Measurements from ENCODE around the gene SFT2D3.

SFT2D3 gene

DNA sequence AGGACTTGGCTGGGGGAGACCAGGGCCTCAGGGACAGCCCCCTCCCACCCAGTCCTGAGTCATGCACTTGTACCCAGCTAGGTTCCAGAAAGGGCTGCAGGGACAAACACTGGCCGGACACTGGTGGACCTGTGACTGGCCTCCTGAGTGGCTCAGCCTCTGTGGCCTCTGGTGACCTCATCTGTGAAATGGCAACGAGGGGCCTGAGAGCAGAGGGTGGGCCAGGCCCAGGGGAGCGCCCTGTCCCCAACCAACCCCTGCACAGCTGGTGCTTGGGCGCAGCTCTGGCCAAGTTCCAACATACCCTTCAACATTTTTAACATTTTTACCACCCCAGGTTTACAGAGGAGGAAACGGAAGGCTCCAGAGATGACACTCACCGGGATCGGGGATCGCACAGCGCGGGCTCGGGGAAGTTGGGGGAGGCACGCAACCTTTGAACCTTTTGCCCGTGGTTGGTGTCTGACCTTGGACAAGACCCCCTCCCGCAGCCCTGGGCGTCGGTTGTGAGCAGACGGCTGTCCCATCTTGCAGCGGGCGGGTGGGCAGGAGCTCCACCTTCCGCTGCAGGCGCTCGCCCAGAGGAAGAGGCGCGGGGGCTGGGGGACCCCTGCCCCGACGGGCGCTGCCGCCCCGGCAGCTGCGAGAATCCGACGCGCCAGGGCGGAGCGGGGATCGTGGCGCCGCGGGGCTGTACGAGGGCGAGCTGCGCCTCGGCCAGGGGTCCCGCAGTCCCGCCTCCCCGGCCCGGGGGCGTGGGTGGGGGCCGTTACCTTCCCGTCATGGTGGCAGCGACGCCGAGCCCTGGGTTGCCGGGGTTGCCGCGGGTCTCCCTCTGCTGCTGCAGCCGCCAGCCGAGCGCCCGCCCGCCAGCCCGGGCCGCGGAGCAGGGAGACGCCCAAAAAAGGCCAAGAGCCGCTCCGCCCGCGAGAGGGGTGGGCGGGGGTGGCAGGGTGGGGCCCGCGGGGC is 26.8 kb upstream of the SFT2D3 start:
- Histone ChIP-seq H3K27me3 (replicated peaks; ENCODE audit: control insufficient read depth, insufficient read depth, low read length, poor library complexity, severe bottlenecking) (peaks cover 19% of the 10 kb centered on the region), H3K36me3 (ENCODE audit: control insufficient read depth, insufficient read depth, low read length) (no peaks in the 10 kb centered on the region), H3K9me3 (ENCODE audit: control insufficient read depth, low read length) (no peaks in the 10 kb centered on the region), H3K4me3 (ENCODE audit: insufficient read depth, low read depth, low read length, poor library complexity, severe bottlenecking) (peak overlapping the region; percentile 39), H3K4me1 (ENCODE audit: control insufficient read depth, insufficient read depth, low read length, poor library complexity, severe bottlenecking) (peaks cover 6% of the 10 kb centered on the region), H3K27ac (ENCODE audit: insufficient read depth, low read length, poor library complexity, severe bottlenecking) (no peak overlapping the region)
- DNase-seq, result no peak

DNA sequence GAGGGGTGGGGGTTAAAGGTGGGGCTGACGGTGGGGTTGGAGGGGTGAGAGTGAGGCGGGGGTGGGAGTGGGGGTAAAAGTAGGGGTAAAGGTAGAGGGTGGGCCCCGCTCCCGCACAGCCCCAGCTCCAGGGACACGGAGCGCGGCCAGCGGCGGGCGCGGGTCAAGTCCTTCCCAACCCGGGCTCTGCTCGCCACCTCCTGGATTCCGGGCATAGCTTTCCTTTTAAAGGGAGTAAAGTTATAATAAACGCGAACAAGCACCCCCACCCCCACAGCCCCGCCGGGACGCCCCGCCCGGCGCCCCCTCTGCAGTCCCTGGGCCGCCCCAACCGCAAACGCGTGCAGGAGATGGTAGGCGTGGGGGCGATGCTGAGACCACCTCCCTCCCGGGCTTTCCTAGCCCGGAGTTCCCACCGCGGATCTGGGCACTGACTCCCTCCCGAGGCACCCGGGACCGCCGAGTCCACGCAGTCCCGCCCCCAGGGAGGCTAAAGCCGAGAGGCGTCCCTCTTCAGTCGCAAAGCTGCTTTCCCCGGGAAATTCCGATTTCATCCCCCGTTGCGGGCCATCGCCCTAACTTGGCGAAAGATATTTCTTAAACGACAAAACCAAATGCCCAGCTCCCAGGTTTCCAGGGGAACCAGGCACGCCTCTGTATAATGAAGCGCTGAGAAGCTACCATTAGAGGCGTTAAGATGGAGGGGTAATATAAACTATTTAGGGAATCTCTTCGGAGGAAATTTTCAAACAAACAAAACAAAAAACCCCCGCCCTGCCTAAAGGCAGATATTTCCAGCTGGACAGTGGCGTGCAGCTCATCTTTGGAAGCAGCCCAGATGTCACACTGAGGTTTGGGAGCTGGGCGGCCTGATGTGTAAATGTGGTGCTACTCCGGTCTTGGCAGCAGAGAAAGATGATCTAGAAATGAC is 25.7 kb upstream of the SFT2D3 start, which contains the start of gene LIMS2:
Gene LIMS2, minus strand, starts transcription at position 200 of the 931 bp plus-strand sequence. CDS start 506 bp downstream, outside the sequence.
- Histone ChIP-seq H3K27ac (ENCODE audit: insufficient read depth, low read length, poor library complexity, severe bottlenecking) (no peak within 1 kb of the TSS), H3K36me3 (ENCODE audit: control insufficient read depth, insufficient read depth, low read length) (no peaks in the 10 kb centered on the region), H3K4me1 (ENCODE audit: control insufficient read depth, insufficient read depth, low read length, poor library complexity, severe bottlenecking) (peaks cover 6% of the 10 kb centered on the region), H3K27me3 (replicated peaks; ENCODE audit: control insufficient read depth, insufficient read depth, low read length, poor library complexity, severe bottlenecking) (peaks cover 19% of the 10 kb centered on the region), H3K4me3 (ENCODE audit: insufficient read depth, low read depth, low read length, poor library complexity, severe bottlenecking) (peak within 1 kb of the TSS; percentile 39), H3K9me3 (ENCODE audit: control insufficient read depth, low read length) (no peaks in the 10 kb centered on the region)
- DNase-seq, result no peak

DNA sequence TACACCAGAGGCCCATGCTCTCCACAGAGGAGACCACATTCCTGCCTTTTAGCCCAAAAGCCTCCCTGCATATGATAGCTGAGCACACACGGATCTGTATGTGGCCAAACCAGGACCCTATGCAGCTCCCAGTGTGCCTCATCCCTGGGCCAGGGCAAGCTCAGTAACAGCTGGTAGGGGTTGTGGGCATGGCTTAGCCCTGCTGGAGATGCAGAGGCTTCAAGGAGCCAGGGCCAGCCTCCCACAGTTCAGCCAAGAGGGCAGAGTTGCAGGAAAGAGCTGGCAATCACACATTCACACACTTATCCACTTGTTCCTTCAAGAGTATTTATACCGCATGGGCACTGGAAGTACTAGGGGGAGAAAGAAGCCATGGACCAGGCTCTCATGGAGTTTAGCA is 24.4 kb upstream of the SFT2D3 start:
- Histone ChIP-seq H3K27ac (ENCODE audit: insufficient read depth, low read length, poor library complexity, severe bottlenecking) (no peak overlapping the region), H3K27me3 (replicated peaks; ENCODE audit: control insufficient read depth, insufficient read depth, low read length, poor library complexity, severe bottlenecking) (peaks cover 19% of the 10 kb centered on the region), H3K4me1 (ENCODE audit: control insufficient read depth, insufficient read depth, low read length, poor library complexity, severe bottlenecking) (peaks cover 6% of the 10 kb centered on the region), H3K36me3 (ENCODE audit: control insufficient read depth, insufficient read depth, low read length) (no peaks in the 10 kb centered on the region), H3K9me3 (ENCODE audit: control insufficient read depth, low read length) (no peaks in the 10 kb centered on the region), H3K4me3 (ENCODE audit: insufficient read depth, low read depth, low read length, poor library complexity, severe bottlenecking) (no peak overlapping the region)
- no peak for DNase-seq

DNA sequence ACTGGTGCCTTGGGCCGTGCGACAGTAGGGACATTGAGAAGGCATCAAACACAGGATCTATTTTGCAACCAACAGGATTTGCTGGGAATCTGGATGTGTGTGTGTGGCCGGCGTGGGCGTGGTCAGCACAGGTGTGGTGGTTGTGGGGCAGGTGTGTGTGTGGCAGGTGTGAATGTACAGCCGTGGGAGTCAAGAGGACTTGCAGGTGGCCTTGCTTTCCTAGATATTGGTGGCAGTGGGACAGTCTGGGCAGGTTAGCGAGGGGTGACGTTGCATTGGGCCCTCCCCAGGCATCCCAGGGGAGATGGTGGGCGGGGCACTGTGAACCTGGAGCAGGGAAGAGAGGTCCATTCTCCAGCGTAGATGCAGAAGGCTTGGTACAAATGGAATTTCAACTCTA is 22.8 kb upstream of the SFT2D3 start:
- H3K9me3 ChIP-seq (ENCODE audit: control insufficient read depth, low read length), result no peaks in the 10 kb centered on the region
- no peak overlapping the region for H3K4me3 ChIP-seq (ENCODE audit: insufficient read depth, low read depth, low read length, poor library complexity, severe bottlenecking)
- H3K27ac ChIP-seq (ENCODE audit: insufficient read depth, low read length, poor library complexity, severe bottlenecking), result no peak overlapping the region
- peaks cover 19% of the 10 kb centered on the region for H3K27me3 ChIP-seq (replicated peaks; ENCODE audit: control insufficient read depth, insufficient read depth, low read length, poor library complexity, severe bottlenecking)
- H3K36me3 ChIP-seq (ENCODE audit: control insufficient read depth, insufficient read depth, low read length), result no peaks in the 10 kb centered on the region
- H3K4me1 ChIP-seq (ENCODE audit: control insufficient read depth, insufficient read depth, low read length, poor library complexity, severe bottlenecking), result peaks cover 6% of the 10 kb centered on the region
- DNase-seq, result no peak

DNA sequence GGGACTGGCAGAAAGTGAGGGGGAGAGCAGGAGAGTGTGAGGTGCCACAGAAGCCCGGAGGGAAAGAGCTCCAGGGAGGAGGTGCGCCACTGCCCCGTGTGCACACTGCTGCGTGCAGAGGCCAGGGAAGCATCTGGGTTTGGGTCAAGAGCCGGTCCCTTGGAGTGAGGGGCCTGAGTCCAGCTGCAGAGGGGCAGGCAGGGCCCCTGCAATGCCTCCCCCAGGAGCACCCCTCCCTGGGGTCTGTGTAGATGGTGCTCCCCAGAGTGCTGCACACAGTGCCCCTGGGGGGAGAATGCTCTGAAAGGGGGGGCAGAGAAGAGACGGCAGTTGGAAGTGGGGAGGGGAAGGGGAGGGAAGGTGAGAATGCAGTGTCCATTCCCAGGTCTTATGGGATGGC is 22.3 kb upstream of the SFT2D3 start:
- H3K9me3 ChIP-seq (ENCODE audit: control insufficient read depth, low read length), result no peaks in the 10 kb centered on the region
- no peak overlapping the region for H3K27ac ChIP-seq (ENCODE audit: insufficient read depth, low read length, poor library complexity, severe bottlenecking)
- H3K27me3 ChIP-seq (replicated peaks; ENCODE audit: control insufficient read depth, insufficient read depth, low read length, poor library complexity, severe bottlenecking), result peaks cover 16% of the 10 kb centered on the region
- peaks cover 6% of the 10 kb centered on the region for H3K4me1 ChIP-seq (ENCODE audit: control insufficient read depth, insufficient read depth, low read length, poor library complexity, severe bottlenecking)
- no peak overlapping the region for H3K4me3 ChIP-seq (ENCODE audit: insufficient read depth, low read depth, low read length, poor library complexity, severe bottlenecking)
- H3K36me3 ChIP-seq (ENCODE audit: control insufficient read depth, insufficient read depth, low read length), result no peaks in the 10 kb centered on the region
- no peak for DNase-seq

DNA sequence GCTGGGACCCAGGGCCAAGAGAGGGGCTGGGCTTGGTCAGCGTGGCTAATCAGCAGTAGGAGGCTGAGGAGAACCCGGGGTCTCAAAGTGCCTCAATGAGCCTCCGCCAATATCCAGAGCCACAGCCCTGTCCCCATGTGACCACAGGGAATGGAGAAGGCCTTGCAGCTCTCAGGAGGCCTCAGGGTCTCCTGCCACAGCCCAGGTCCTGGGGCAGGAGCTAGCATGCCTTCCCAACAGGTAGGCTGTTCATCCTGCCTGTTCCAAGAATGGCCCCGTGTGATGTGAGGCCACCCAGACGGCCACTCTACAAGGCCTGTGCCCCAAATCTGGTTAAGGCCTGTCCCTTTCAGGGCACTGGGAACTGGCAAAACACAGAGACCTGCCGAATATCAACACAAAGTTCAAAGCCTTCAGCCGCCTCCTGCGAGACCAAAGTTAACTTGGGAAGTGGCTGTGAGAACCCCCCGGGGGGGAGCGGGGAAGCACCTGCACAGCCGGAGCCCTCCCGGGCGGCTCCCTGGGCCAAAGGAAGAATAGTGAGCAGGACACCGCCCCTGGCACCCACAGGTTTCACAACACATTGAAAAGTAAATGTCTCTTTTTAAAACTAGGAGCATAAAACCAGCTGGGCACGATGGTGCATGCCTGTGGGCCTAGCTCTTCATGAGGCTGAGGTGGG is 21.5 kb upstream of the SFT2D3 start:
- Histone ChIP-seq H3K36me3 (ENCODE audit: control insufficient read depth, insufficient read depth, low read length) (no peaks in the 10 kb centered on the region), H3K27me3 (replicated peaks; ENCODE audit: control insufficient read depth, insufficient read depth, low read length, poor library complexity, severe bottlenecking) (peaks cover 9% of the 10 kb centered on the region), H3K27ac (ENCODE audit: insufficient read depth, low read length, poor library complexity, severe bottlenecking) (no peak overlapping the region), H3K4me1 (ENCODE audit: control insufficient read depth, insufficient read depth, low read length, poor library complexity, severe bottlenecking) (peaks cover 1% of the 10 kb centered on the region), H3K4me3 (ENCODE audit: insufficient read depth, low read depth, low read length, poor library complexity, severe bottlenecking) (no peak overlapping the region), H3K9me3 (ENCODE audit: control insufficient read depth, low read length) (no peaks in the 10 kb centered on the region)
- DNase-seq, result no peak

DNA sequence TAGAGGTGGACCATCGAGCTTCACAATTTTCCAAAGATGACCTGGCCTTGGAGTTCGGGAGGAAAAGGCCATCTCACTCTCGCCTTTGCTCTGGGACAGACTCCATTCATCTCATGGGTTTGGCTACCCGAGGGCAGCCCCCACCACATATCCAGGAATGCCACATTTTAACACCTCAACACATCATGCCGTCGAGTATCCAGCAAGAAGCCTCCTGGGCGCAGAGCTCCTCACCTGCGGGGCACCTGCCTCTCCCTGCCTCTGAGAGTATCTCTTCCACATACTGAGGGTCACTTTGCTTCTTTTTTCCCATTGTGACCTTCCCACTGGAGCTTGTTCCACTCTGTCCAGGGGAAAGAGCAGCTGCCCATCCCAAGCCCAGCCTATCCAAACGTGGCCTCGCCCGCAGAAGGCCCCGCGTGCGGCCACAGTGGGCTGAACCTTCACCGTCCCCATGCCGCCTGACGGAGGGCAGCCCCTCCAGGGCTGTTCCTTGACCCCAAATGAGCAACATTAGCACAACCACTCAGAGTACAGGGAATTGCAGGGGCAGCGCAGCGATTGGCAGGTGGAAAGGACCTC is 20.5 kb upstream of the SFT2D3 start:
- Histone ChIP-seq H3K4me1 (ENCODE audit: control insufficient read depth, insufficient read depth, low read length, poor library complexity, severe bottlenecking) (no peaks in the 10 kb centered on the region), H3K27ac (ENCODE audit: insufficient read depth, low read length, poor library complexity, severe bottlenecking) (no peak overlapping the region), H3K9me3 (ENCODE audit: control insufficient read depth, low read length) (no peaks in the 10 kb centered on the region), H3K36me3 (ENCODE audit: control insufficient read depth, insufficient read depth, low read length) (no peaks in the 10 kb centered on the region), H3K4me3 (ENCODE audit: insufficient read depth, low read depth, low read length, poor library complexity, severe bottlenecking) (no peak overlapping the region), H3K27me3 (replicated peaks; ENCODE audit: control insufficient read depth, insufficient read depth, low read length, poor library complexity, severe bottlenecking) (peaks cover 3% of the 10 kb centered on the region)
- DNase-seq, result no peak

DNA sequence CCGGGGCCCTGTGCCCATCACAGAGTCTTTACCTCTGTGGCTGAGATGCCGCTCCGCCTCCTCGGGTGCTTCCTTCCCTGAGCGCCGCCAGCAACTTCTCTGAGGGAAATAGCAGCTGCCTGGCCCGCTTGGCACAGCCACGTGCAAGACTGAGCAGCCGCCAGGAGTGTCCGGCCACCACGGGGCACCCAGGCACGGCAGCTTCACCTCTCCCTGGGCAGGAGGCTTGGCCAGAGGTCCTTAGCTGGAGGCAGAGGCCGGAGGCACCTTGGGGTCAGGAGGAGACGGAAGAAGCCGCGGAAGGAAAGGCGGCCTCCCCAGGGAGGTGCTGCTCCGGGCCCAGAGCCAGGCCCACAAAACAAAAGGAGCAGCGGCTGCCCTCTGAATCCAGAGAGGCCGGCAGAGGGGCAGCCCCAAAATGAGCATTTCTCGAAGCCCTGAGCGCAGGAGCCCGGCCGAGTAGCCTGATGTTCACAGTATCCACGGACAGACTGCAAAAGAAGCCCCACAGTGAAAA is 20.0 kb upstream of the SFT2D3 start:
- Histone ChIP-seq H3K27me3 (replicated peaks; ENCODE audit: control insufficient read depth, insufficient read depth, low read length, poor library complexity, severe bottlenecking) (no peaks in the 10 kb centered on the region), H3K4me1 (ENCODE audit: control insufficient read depth, insufficient read depth, low read length, poor library complexity, severe bottlenecking) (no peaks in the 10 kb centered on the region), H3K9me3 (ENCODE audit: control insufficient read depth, low read length) (no peaks in the 10 kb centered on the region), H3K36me3 (ENCODE audit: control insufficient read depth, insufficient read depth, low read length) (no peaks in the 10 kb centered on the region), H3K4me3 (ENCODE audit: insufficient read depth, low read depth, low read length, poor library complexity, severe bottlenecking) (no peak overlapping the region), H3K27ac (ENCODE audit: insufficient read depth, low read length, poor library complexity, severe bottlenecking) (no peak overlapping the region)
- DNase-seq, result no peak

All from effector memory CD4-positive, alpha-beta T cell (primary cell).